Mammary microvascular endothelial cell (primary cell): ENCODE data around the gene JAZF1. TPM values are rescaled to one million over a fixed set of nuclear protein-coding genes. Genes with fewer than 3 reads are reported as not detected.

Source experiments
- total RNA-seq: library from RNA; depleted of rRNA; stranded (reverse); fragments of >200 nt; gene quantifications from 2 replicates; pipeline ENCODE4 v1.2.3, GENCODE V29; 2015

The JAZF1 gene
- total RNA-seq: 6.6 and 7.5 TPM in 2 replicates

DNA sequence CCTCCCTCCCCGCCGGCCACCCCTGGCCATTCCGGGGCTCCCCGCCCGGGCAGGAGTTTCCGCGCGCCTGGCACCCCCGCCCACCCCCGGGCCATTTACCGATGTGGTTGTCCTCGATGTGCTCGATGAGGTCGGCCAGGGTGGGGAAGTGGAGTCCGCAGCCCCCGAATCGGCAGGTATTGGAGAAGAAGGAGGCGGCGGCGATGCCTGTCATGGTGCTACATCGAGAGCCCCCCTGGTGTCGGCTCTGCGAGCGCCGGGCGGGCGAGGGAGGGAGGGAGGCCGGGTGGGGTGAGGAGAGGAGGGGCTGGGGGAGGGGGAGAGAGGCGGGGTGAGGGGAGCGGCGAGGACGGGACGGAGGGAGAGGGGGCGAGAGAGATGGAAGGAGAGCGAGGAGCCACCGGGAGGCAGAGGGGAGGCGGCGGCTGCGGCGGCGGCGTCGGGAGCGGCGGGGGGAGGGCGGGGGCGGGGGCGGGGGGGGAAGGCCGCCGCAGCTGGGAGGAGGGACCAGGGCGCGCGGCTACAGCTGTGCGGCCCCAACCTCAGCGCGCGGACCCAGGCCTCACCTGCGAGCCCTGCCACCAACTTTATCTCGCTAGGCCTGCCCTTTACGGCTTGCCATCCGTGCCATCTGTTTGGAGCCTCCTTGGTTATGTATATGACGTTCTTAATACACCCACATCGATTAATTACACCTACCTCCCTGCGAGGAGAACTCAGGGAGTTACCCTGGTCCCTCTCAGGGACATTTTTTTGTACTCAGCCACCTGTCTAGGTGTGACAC is at the start of gene JAZF1:
TSS of gene JAZF1 (minus strand) at position 432 of the 784 bp plus-strand sequence.

Other genes starting within 250 kb of the JAZF1 start
- gene CREB5, start 231.7 kb upstream of the JAZF1 start, total RNA-seq: 8.3 and 12.0 TPM in 2 replicates